ENCODE measurements around the gene SERHL2.
"Not testable (repeated sequence)": the region's sequence is repeated elsewhere in the genome, so short reads cannot be mapped to it uniquely, and the experiment has no call there.

The SERHL2 gene

DNA sequence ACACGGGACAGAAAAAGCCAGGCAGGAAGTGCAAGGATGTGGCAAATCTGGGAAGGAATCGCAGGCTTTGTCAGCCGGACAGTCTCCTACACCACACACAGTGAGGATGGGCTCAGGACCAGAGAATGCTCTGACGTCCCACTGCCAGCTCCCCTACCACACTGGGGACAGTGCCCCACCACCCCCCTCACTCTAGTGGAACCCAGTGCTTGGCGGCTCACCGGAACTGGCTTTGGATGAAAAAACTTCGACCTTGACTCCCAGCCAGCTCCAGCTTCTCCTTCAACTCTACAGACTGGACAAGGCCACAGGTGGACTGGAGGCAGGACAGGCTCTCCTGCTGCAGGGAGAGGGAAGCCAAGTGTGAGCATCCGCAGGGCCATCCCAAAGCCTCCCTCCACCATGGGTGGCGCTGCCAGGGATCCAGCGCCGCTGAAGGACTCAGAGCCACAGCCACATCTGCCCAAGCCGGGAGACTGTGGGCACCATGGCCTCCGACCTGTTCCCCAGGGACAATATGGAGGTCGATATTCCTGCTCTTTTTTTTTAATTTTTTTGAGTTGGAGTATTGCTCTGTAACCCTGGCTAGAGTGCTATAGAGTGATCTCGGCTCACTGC lies 24.0 kb downstream of the SERHL2 start:
- no peak overlapping the region for H4K8ac ChIP-seq (ENCODE audit: low read length)
- H2AK5ac ChIP-seq (ENCODE audit: low read length, severe bottlenecking), result no peak overlapping the region
- H3K4me1 ChIP-seq (ENCODE audit: control insufficient read depth, insufficient read depth, low read depth, low read length), result peaks cover 5% of the 10 kb centered on the region
- H3K9ac ChIP-seq (ENCODE audit: low read length), result no peak overlapping the region
- H2AFZ ChIP-seq (ENCODE audit: low read depth, low read length), result no peak overlapping the region
- peaks cover 7% of the 10 kb centered on the region for H3K79me1 ChIP-seq (replicated peaks; ENCODE audit: low read length, poor library complexity, severe bottlenecking)
- WGBS, result 95% methylated on average over 13 of the region's 15 CpGs
- H3K27ac ChIP-seq (ENCODE audit: low read length, poor library complexity, severe bottlenecking), result no peak overlapping the region
- H3K27me3 ChIP-seq (ENCODE audit: control insufficient read depth in 1 of 2, insufficient read depth in 1 of 2, low read length in 2 of 2), result no peaks in the 10 kb centered on the region
- H2BK5ac ChIP-seq (ENCODE audit: low read depth, low read length, poor library complexity, severe bottlenecking), result no peak overlapping the region
- H2BK120ac ChIP-seq (ENCODE audit: low read depth, low read length), result no peak overlapping the region
- no peak overlapping the region for H3K18ac ChIP-seq (ENCODE audit: low read depth in 1 of 2, low read length in 2 of 2)
- no peak overlapping the region for H2BK12ac ChIP-seq (ENCODE audit: low read length in 2 of 2)
- no peaks in the 10 kb centered on the region for H3K9me3 ChIP-seq (ENCODE audit: control insufficient read depth, low read length)
- H3K4ac ChIP-seq (ENCODE audit: low read depth in 1 of 2, low read length in 2 of 2), result no peak overlapping the region
- no peak overlapping the region for H2BK15ac ChIP-seq (ENCODE audit: low read depth, poor library complexity, severe bottlenecking)
- no peak overlapping the region for H3K14ac ChIP-seq (ENCODE audit: low read length in 2 of 2)
- H4K91ac ChIP-seq (ENCODE audit: low read length), result no peak overlapping the region
- H3K36me3 ChIP-seq (ENCODE audit: control insufficient read depth in 1 of 2, insufficient read depth in 2 of 2, low read depth in 1 of 2, low read length in 2 of 2), result peaks cover 34 to 58% of the 10 kb centered on the region in 2 experiments
- H3K4me3 ChIP-seq (ENCODE audit: insufficient read depth in 1 of 2, low read depth in 1 of 2, low read length in 2 of 2), result no peak overlapping the region
- H3K23ac ChIP-seq (ENCODE audit: low read length in 2 of 2), result no peak overlapping the region
- DNase-seq, result no peak
- no peak overlapping the region for H3K4me2 ChIP-seq (ENCODE audit: low read length, poor library complexity, severe bottlenecking)

DNA sequence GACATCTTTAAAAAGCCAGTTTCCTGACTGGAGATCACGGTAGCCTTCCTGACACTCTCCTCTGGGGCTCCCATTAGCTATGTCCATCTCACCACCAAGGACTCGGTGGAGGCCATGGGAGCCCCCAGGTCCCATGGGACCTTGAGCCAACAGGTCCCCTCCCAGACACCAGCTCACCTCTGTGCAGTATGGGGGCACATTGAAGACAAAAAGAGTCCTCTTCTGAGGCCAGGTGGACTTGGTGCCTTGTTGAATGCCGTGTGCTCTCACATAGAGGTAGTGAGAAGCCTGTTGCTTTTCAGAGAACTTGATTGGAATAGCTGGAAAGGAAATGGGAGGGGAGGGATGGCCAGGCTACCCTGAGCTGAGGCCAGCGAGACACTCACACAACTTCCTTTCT lies 26.3 kb downstream of the SERHL2 start:
- H2AK5ac ChIP-seq (ENCODE audit: low read length, severe bottlenecking); H3K14ac ChIP-seq (ENCODE audit: low read length in 2 of 2); H4K8ac ChIP-seq (ENCODE audit: low read length); H2AFZ ChIP-seq (ENCODE audit: low read depth, low read length); H2BK120ac ChIP-seq (ENCODE audit: low read depth, low read length); H3K27me3 ChIP-seq (ENCODE audit: control insufficient read depth in 1 of 2, insufficient read depth in 1 of 2, low read length in 2 of 2); H3K4me3 ChIP-seq (ENCODE audit: insufficient read depth in 1 of 2, low read depth in 1 of 2, low read length in 2 of 2); H3K4me1 ChIP-seq (ENCODE audit: control insufficient read depth, insufficient read depth, low read depth, low read length); H3K27ac ChIP-seq (ENCODE audit: low read length, poor library complexity, severe bottlenecking); H3K9me3 ChIP-seq (ENCODE audit: control insufficient read depth, low read length); H3K23ac ChIP-seq (ENCODE audit: low read length in 2 of 2); H2BK5ac ChIP-seq (ENCODE audit: low read depth, low read length, poor library complexity, severe bottlenecking); DNase-seq; H3K4me2 ChIP-seq (ENCODE audit: low read length, poor library complexity, severe bottlenecking); H3K9ac ChIP-seq (ENCODE audit: low read length); H2BK12ac ChIP-seq (ENCODE audit: low read length in 2 of 2); H4K91ac ChIP-seq (ENCODE audit: low read length); H3K18ac ChIP-seq (ENCODE audit: low read depth in 1 of 2, low read length in 2 of 2); H2BK15ac ChIP-seq (ENCODE audit: low read depth, poor library complexity, severe bottlenecking); H3K4ac ChIP-seq (ENCODE audit: low read depth in 1 of 2, low read length in 2 of 2): not testable (repeated sequence)
- 100% methylated on average over 2 of the region's 4 CpGs for WGBS
- peaks cover 17% of the 10 kb centered on the region for H3K79me1 ChIP-seq (replicated peaks; ENCODE audit: low read length, poor library complexity, severe bottlenecking)
- H3K36me3 ChIP-seq (ENCODE audit: control insufficient read depth in 1 of 2, insufficient read depth in 2 of 2, low read depth in 1 of 2, low read length in 2 of 2), result peaks cover 46 to 65% of the 10 kb centered on the region in 2 experiments

DNA sequence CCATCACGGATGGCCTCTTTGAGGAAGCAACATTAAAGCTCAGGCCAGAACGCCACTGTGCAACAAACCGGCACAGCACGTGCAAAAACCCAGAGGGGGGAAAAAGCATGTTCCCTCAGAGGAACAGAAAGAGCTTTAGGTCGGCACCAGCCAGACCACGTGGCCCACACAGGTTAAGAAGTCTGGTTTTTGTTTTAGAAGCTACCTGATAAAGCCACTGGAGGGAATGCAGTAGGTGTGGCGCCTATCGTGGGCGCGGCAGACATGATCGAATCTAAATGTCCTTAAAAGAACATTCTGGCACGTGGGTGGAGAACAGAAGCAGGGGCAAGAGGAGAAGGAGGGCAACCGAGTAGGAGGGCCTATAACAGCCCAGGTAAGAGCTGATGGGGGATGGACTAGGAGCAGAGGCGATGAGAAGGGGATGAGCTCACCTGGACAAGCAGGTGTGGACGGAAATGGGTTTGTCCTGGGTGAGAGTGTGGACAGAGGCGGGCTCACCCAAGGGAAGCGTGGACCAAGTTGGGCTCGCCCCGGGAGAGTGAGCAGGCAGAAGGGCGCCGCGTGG lies 27.5 kb downstream of the SERHL2 start:
- Histone ChIP-seq H3K4me2 (ENCODE audit: low read length, poor library complexity, severe bottlenecking) (peak overlapping the region; percentile 59), H3K36me3 (ENCODE audit: control insufficient read depth in 1 of 2, insufficient read depth in 2 of 2, low read depth in 1 of 2, low read length in 2 of 2) (peaks cover 58 to 67% of the 10 kb centered on the region in 2 experiments), H3K4me3 (ENCODE audit: insufficient read depth in 1 of 2, low read depth in 1 of 2, low read length in 2 of 2) (peak overlapping the region; percentile 78 to 89), H3K79me1 (replicated peaks; ENCODE audit: low read length, poor library complexity, severe bottlenecking) (peaks cover 29% of the 10 kb centered on the region), H3K4ac (ENCODE audit: low read depth in 1 of 2, low read length in 2 of 2) (peak overlapping the region in 1 of 2 experiments; percentile 66), H3K9ac (ENCODE audit: low read length) (peak overlapping the region; percentile 85), H2AFZ (ENCODE audit: low read depth, low read length) (peak overlapping the region; percentile 84)
- H2AK5ac ChIP-seq (ENCODE audit: low read length, severe bottlenecking); H4K91ac ChIP-seq (ENCODE audit: low read length); H3K27ac ChIP-seq (ENCODE audit: low read length, poor library complexity, severe bottlenecking); H2BK12ac ChIP-seq (ENCODE audit: low read length in 2 of 2); H2BK120ac ChIP-seq (ENCODE audit: low read depth, low read length); H3K14ac ChIP-seq (ENCODE audit: low read length in 2 of 2); H3K27me3 ChIP-seq (ENCODE audit: control insufficient read depth in 1 of 2, insufficient read depth in 1 of 2, low read length in 2 of 2); H4K8ac ChIP-seq (ENCODE audit: low read length); H3K9me3 ChIP-seq (ENCODE audit: control insufficient read depth, low read length); DNase-seq; H2BK5ac ChIP-seq (ENCODE audit: low read depth, low read length, poor library complexity, severe bottlenecking); H3K18ac ChIP-seq (ENCODE audit: low read depth in 1 of 2, low read length in 2 of 2); H3K23ac ChIP-seq (ENCODE audit: low read length in 2 of 2); H3K4me1 ChIP-seq (ENCODE audit: control insufficient read depth, insufficient read depth, low read depth, low read length); H2BK15ac ChIP-seq (ENCODE audit: low read depth, poor library complexity, severe bottlenecking): not testable (repeated sequence)
- WGBS, result 1% methylated on average over 9 of the region's 22 CpGs

DNA sequence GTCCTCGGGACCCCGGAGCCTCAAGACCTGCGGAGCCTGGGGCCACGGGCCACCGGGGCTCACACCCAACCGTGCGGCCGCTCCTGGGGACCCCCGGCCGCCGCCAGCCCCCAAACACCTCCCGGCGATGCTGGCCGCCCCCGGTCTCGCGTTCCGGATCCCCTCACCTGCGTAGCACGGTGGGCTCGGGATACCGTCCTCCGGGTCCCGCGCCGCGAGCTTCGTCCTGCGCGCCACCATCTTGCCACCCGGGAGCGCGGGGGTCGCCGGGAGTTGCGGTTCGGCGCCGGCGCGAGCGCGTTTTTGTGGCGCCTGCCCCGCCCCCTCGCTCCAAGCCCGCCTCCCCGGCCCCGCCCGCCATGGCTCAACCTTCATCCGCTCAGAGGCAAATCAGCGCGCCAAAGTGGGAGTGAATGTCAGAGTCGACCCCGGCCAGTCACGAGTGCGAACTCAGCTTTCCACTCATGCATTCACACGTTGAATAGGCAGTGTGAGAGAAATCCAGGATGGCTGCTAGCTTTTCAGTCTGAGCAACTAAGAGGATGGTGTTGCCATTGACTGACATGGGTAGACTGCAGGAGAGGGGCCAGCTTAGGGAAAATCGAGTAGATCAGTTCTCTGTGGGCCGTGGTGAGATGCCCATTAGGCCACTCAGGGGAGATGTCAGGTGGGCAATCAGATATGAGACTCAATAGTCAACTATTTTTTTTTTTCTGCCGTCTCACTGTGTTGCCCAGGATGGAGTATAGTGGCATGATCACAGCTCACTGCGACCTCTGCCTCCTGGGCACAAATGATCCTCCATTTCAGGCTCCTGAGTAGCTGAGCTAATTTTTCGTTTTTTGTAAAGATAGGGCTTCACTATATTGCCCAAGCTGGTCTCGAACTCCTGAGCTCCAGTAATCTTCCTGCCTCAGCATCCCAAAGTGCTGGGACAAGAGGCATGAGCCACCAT lies 28.3 kb downstream of the SERHL2 start:
- Histone ChIP-seq H3K23ac (ENCODE audit: low read length in 2 of 2) (no peak overlapping the region), H3K27me3 (ENCODE audit: control insufficient read depth in 1 of 2, insufficient read depth in 1 of 2, low read length in 2 of 2) (no peaks in the 10 kb centered on the region), H3K9me3 (ENCODE audit: control insufficient read depth, low read length) (no peaks in the 10 kb centered on the region), H2AFZ (ENCODE audit: low read depth, low read length) (peak overlapping the region; percentile 84), H3K14ac (ENCODE audit: low read length in 2 of 2) (peak overlapping the region in 1 of 2 experiments; percentile 92), H3K79me1 (replicated peaks; ENCODE audit: low read length, poor library complexity, severe bottlenecking) (peaks cover 34% of the 10 kb centered on the region), H2BK5ac (ENCODE audit: low read depth, low read length, poor library complexity, severe bottlenecking) (no peak overlapping the region), H4K8ac (ENCODE audit: low read length) (peak overlapping the region; percentile 87), H3K4ac (ENCODE audit: low read depth in 1 of 2, low read length in 2 of 2) (peak overlapping the region in 1 of 2 experiments; percentile 66), H3K36me3 (ENCODE audit: control insufficient read depth in 1 of 2, insufficient read depth in 2 of 2, low read depth in 1 of 2, low read length in 2 of 2) (peaks cover 64 to 69% of the 10 kb centered on the region in 2 experiments), H3K4me3 (ENCODE audit: insufficient read depth in 1 of 2, low read depth in 1 of 2, low read length in 2 of 2) (peak overlapping the region; percentile 78 to 89), H2BK15ac (ENCODE audit: low read depth, poor library complexity, severe bottlenecking) (no peak overlapping the region), H2BK120ac (ENCODE audit: low read depth, low read length) (no peak overlapping the region), H3K27ac (ENCODE audit: low read length, poor library complexity, severe bottlenecking) (peak overlapping the region; percentile 7), H2AK5ac (ENCODE audit: low read length, severe bottlenecking) (no peak overlapping the region), H3K4me1 (ENCODE audit: control insufficient read depth, insufficient read depth, low read depth, low read length) (peaks cover 2% of the 10 kb centered on the region), H3K9ac (ENCODE audit: low read length) (peak overlapping the region; percentile 85), H3K18ac (ENCODE audit: low read depth in 1 of 2, low read length in 2 of 2) (peak overlapping the region in 1 of 2 experiments; percentile 80), H2BK12ac (ENCODE audit: low read length in 2 of 2) (peak overlapping the region in 1 of 2 experiments; percentile 55), H3K4me2 (ENCODE audit: low read length, poor library complexity, severe bottlenecking) (peak overlapping the region; percentile 63), H4K91ac (ENCODE audit: low read length) (peak overlapping the region; percentile 80)
- DNase-seq, result peak; percentile 73
- WGBS, result 9% methylated on average over 54 of the region's 64 CpGs

All from mesenchymal stem cell (in vitro differentiated cells and primary cell).